Camera-type eye (tissue), 1 donor: Measurements from ENCODE around the gene AKT1S1. TPM values are rescaled to one million over a fixed set of nuclear protein-coding genes. Genes with fewer than 3 reads are reported as not detected.

Experiments used
- total RNA-seq: library from RNA; depleted of rRNA; stranded (reverse); fragments of >200 nt; gene quantifications from one replicate; pipeline ENCODE4 v1.2.3, GENCODE V29; 2014

AKT1S1 gene
- total RNA-seq, result 7.8 TPM

GRCh38 chr19:49877020-49877878 lies at the start of gene AKT1S1, which contains the start of gene TBC1D17:
Gene AKT1S1, minus strand, starts transcription at chr19:49877355. Its CDS starts 4,060 bp downstream, at chr19:49873295.
Gene TBC1D17, plus strand, starts transcription at chr19:49877702. Its CDS starts 22 bp downstream, at chr19:49877724.

GRCh38 chr19:49896863-49897621 lies 19.9 kb upstream of the AKT1S1 start, which contains the start of gene IL4I1:
Gene IL4I1, minus strand, starts transcription at chr19:49896887. Its CDS starts 727 bp downstream, at chr19:49896160.

GRCh38 chr19:49866933-49867782 lies 10.0 kb downstream of the AKT1S1 start, which contains the start of gene PNKP:
Gene PNKP, minus strand, starts transcription at chr19:49867576. Its CDS starts 372 bp downstream, at chr19:49867204.

GRCh38 chr19:49850487-49851342 lies 26.4 kb downstream of the AKT1S1 start, which contains the start of gene PTOV1:
Gene PTOV1, plus strand, starts transcription at chr19:49851159.

Other genes with a start within 250 kb of the AKT1S1 start
- gene RRAS, start 237.2 kb downstream of the AKT1S1 start, total RNA-seq, result 6.5 TPM
- gene SCAF1, start 235.1 kb downstream of the AKT1S1 start, total RNA-seq, result 28.2 TPM
- 51.1 TPM for gene IRF3, start 211.5 kb downstream of the AKT1S1 start, total RNA-seq
- gene BCL2L12, start 211.4 kb downstream of the AKT1S1 start, total RNA-seq, result 3.1 TPM
- 298 TPM for gene PRMT1, start 200.1 kb downstream of the AKT1S1 start, total RNA-seq
- gene ADM5, start 187.8 kb downstream of the AKT1S1 start, total RNA-seq, result 0.77 TPM
- 40.4 TPM for gene CPT1C, start 186.2 kb downstream of the AKT1S1 start, total RNA-seq
- 0.22 TPM for gene TSKS, start 114.0 kb downstream of the AKT1S1 start, total RNA-seq
- 61.0 TPM for gene AP2A1, start 110.4 kb downstream of the AKT1S1 start, total RNA-seq
- gene FUZ, start 64.1 kb downstream of the AKT1S1 start, total RNA-seq, result 38.7 TPM
- gene MED25, start 59.1 kb downstream of the AKT1S1 start, total RNA-seq, result 44.2 TPM
- 126 TPM for gene PTOV1, start 26.2 kb downstream of the AKT1S1 start, total RNA-seq
- 49.9 TPM for gene PNKP, start 9.8 kb downstream of the AKT1S1 start, total RNA-seq
- 24.8 TPM for gene TBC1D17, start 347 bp upstream of the AKT1S1 start, total RNA-seq
- gene IL4I1, start 19.5 kb upstream of the AKT1S1 start, total RNA-seq, result 0.27 TPM
- 4.0 TPM for gene ATF5, start 51.9 kb upstream of the AKT1S1 start, total RNA-seq
- gene NUP62, start 52.1 kb upstream of the AKT1S1 start, total RNA-seq, result 53.2 TPM
- 1.3 TPM for gene SIGLEC11, start 83.8 kb upstream of the AKT1S1 start, total RNA-seq
- 43.3 TPM for gene VRK3, start 148.0 kb upstream of the AKT1S1 start, total RNA-seq
- gene ZNF473, start 148.7 kb upstream of the AKT1S1 start, total RNA-seq, result 18.7 TPM